Immature natural killer cell (primary cell): ENCODE data around the gene ZBP1. TPM values are rescaled to one million over a fixed set of nuclear protein-coding genes. Genes with fewer than 3 reads are reported as not detected.

ENCODE experiments used
- DNase-seq, 3 donors: peaks; one replicate each; pipeline ENCODE4 v3.0.0; 2022; ENCODE audit warnings: mixed read lengths in 1 of 3
- H3K27ac Mint-ChIP-seq, 6 donors: one replicate each; pipeline ENCODE4 v1.8.0; 2020; ENCODE audit warnings: mixed read lengths in 6 of 6, mild to moderate bottlenecking in 5 of 6, inconsistent platforms in 4 of 6, moderate library complexity in 3 of 6
- H3K27me3 Mint-ChIP-seq, 3 donors: one replicate each; pipeline ENCODE4 v1.8.0; 2020 to 2021; ENCODE audit warnings: low read depth in 3 of 3, mild to moderate bottlenecking in 3 of 3, mixed read lengths in 3 of 3, moderate library complexity in 3 of 3, inconsistent platforms in 1 of 3
- H3K36me3 Mint-ChIP-seq, 3 donors: one replicate each; pipeline ENCODE4 v1.8.0; 2020; ENCODE audit warnings: mixed read lengths in 3 of 3, inconsistent platforms in 2 of 3, mild to moderate bottlenecking in 2 of 3
- H3K4me1 Mint-ChIP-seq, 2 donors: one replicate each; pipeline ENCODE4 v1.8.0; 2020; ENCODE audit warnings: inconsistent platforms in 2 of 2, mild to moderate bottlenecking in 2 of 2, mixed read lengths in 2 of 2, moderate library complexity in 1 of 2
- H3K4me3 Mint-ChIP-seq, 5 donors: one replicate each; pipeline ENCODE4 v1.8.0; 2020; ENCODE audit warnings: mild to moderate bottlenecking in 5 of 5, mixed read lengths in 5 of 5, inconsistent platforms in 3 of 5, moderate library complexity in 3 of 5
- H3K9me3 Mint-ChIP-seq, 6 donors: one replicate each; pipeline ENCODE4 v1.8.0; 2020; ENCODE audit warnings: mild to moderate bottlenecking in 6 of 6, mixed read lengths in 6 of 6, inconsistent platforms in 4 of 6, moderate library complexity in 3 of 6
- polyA plus RNA-seq, 3 donors: library from polyadenylated mRNA; unstranded; fragments of 300-500 nt; fragmentation: Illumina TruSeq; gene quantifications; one replicate each; pipeline ENCODE4 v1.2.3, GENCODE V29; 2021

ZBP1 gene
- polyA plus RNA-seq, 3 donors from 2014 or later: 29.0 to 43.5 (median 32.2) TPM

- peaks cover 16 to 33% (median 21%) of the 10 kb centered on the region in 3 donors for H3K27me3 Mint-ChIP-seq
- peaks cover 7 to 12% (median 10%) of the 10 kb centered on the region in 3 donors for H3K36me3 Mint-ChIP-seq
- peak overlapping the region in 3 of 5 donors; percentile 15 to 58 (median 57) for H3K4me3 Mint-ChIP-seq
- peaks cover 0 to 5% (median under 1%) of the 10 kb centered on the region in 6 donors for H3K9me3 Mint-ChIP-seq
- DNase-seq: peak; percentile 34 to 44 (median 41)
- peak overlapping the region; percentile 23 to 93 (median 71) for H3K27ac Mint-ChIP-seq
- H3K4me1 Mint-ChIP-seq: peaks cover 75 to 79% of the 10 kb centered on the region in 2 donors
These were observed 2.6 kb upstream of the ZBP1 start for GRCh38 chr20:57622579-57623381.

GRCh38 chr20:57622201-57622570 is 2.0 kb upstream of the ZBP1 start:
- H3K4me1 Mint-ChIP-seq: peaks cover 75 to 79% of the 10 kb centered on the region in 2 donors
- no peak for DNase-seq
- peaks cover 7 to 12% (median 10%) of the 10 kb centered on the region in 3 donors for H3K36me3 Mint-ChIP-seq
- peak overlapping the region in 5 of 6 donors; percentile 23 to 93 (median 76) for H3K27ac Mint-ChIP-seq
- peaks cover 18 to 34% (median 20%) of the 10 kb centered on the region in 3 donors for H3K27me3 Mint-ChIP-seq
- peak overlapping the region in 2 of 5 donors; percentile 57 to 58 for H3K4me3 Mint-ChIP-seq
- H3K9me3 Mint-ChIP-seq: peaks cover 0 to 5% (median under 1%) of the 10 kb centered on the region in 6 donors

DNA sequence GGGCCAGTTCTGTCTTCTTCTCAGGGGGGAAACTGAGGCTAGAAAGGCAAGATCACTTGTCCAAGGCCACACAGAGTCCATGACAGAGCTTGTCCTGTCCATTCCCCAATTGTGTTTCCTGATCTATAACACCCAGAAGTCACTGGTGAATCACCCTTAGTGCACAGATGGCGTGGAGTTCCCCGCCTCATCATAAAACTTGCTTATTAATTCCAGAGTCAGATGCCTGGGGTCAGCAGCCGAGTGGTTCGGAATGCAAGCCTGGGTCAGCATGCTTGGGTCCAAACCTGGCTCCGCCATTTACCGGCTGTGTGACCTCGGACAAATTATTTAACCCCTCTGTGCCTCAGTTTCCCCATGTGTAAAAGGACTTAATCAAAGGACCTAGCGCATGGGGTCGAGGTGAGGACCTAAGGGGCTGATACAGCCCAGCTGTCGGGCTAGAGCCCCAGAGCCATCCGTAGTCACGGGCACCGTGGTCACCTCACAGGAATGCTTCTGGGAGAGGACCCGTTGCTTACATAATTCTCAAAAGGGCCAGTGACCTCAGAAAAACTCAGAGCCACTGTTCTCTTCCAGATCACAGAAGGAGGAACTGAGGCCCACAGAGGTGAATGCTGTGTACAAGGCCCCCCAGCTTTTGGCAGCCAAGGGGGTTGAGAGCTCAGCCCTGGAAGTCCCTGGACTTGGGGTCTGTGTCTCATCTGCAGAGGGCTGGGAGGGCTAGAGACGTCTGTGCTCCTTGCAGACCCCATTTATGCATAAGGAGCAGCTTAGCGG is 1.4 kb upstream of the ZBP1 start:
- Mint-ChIP-seq H3K4me1 (peaks cover 74 to 75% of the 10 kb centered on the region in 2 donors), H3K36me3 (peaks cover 7 to 12% (median 10%) of the 10 kb centered on the region in 3 donors), H3K27me3 (peaks cover 18 to 35% (median 20%) of the 10 kb centered on the region in 3 donors), H3K27ac (peak overlapping the region; percentile 95 to 100 (median 98)), H3K9me3 (peaks cover 0 to 5% (median under 1%) of the 10 kb centered on the region in 6 donors), H3K4me3 (peak overlapping the region; percentile 87 to 95 (median 94))
- DNase-seq: no peak

- Mint-ChIP-seq H3K27me3 (peaks cover 18 to 35% (median 20%) of the 10 kb centered on the region in 3 donors), H3K36me3 (peaks cover 7 to 12% (median 10%) of the 10 kb centered on the region in 3 donors), H3K9me3 (peaks cover 0 to 5% (median under 1%) of the 10 kb centered on the region in 6 donors), H3K4me3 (peak overlapping the region; percentile 87 to 95 (median 94)), H3K27ac (peak overlapping the region; percentile 95 to 100 (median 98)), H3K4me1 (peaks cover 68% of the 10 kb centered on the region in 2 donors)
- DNase-seq: no peak
These were observed 773 bp upstream of the ZBP1 start for GRCh38 chr20:57620999-57621398.

GRCh38 chr20:57619051-57619831 is 985 bp downstream of the ZBP1 start:
- Mint-ChIP-seq H3K36me3 (peaks cover 6 to 16% (median 12%) of the 10 kb centered on the region in 3 donors), H3K4me1 (peaks cover 55 to 63% of the 10 kb centered on the region in 2 donors), H3K27me3 (peaks cover 16 to 34% (median 20%) of the 10 kb centered on the region in 3 donors), H3K4me3 (peak overlapping the region; percentile 87 to 95 (median 94)), H3K9me3 (peaks cover 0 to 1% (median 0%) of the 10 kb centered on the region in 6 donors), H3K27ac (peak overlapping the region; percentile 95 to 100 (median 98))
- peak; percentile 84 to 86 (median 86) for DNase-seq

GRCh38 chr20:57618764-57619050 is 1.5 kb downstream of the ZBP1 start:
- DNase-seq: no peak
- Mint-ChIP-seq H3K27ac (peak overlapping the region; percentile 95 to 100 (median 98)), H3K36me3 (peaks cover 3 to 17% (median 13%) of the 10 kb centered on the region in 3 donors), H3K4me3 (peak overlapping the region; percentile 87 to 95 (median 94)), H3K4me1 (peaks cover 55 to 63% of the 10 kb centered on the region in 2 donors), H3K27me3 (peaks cover 16 to 34% (median 20%) of the 10 kb centered on the region in 3 donors), H3K9me3 (peaks cover 0 to 1% (median 0%) of the 10 kb centered on the region in 6 donors)

DNA sequence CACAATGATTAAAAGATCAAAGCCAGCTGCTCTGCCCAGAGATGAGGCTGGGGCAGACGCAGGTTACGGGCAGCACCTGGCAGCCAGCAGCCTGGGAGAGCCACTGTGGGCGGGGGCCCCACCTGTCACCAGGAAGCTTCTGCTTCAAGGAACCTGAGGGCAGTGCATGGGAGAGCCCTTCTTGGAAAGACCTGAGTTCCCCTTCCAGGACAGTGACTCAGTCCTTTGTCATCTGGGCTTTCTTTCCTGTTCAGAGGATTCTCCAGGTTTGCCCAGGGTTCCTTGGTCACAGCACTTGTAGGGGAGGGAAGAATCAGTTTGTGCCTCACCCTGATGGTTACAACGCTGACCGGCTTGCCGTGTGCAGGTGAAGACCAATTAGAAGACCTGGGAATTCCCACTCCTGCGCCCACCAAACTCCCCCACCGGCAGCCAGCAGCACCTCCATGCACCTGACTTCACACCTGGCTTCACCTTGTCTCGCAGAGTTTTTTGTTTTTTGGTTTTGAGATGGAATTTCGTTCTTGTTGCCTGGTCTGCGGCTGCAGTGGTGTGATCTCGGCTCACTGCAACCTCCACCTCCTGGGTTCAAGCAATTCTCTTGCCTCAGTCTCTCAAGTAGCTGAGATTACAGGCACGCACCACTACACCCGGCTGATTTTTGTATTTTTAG is 2.0 kb downstream of the ZBP1 start:
- no peak for DNase-seq
- Mint-ChIP-seq H3K4me1 (peaks cover 55 to 63% of the 10 kb centered on the region in 2 donors), H3K9me3 (peaks cover 0 to 1% (median 0%) of the 10 kb centered on the region in 6 donors), H3K27ac (peak overlapping the region; percentile 95 to 100 (median 98)), H3K36me3 (peaks cover 5 to 18% (median 18%) of the 10 kb centered on the region in 3 donors), H3K4me3 (peak overlapping the region; percentile 87 to 95 (median 94)), H3K27me3 (peaks cover 16 to 37% (median 20%) of the 10 kb centered on the region in 3 donors)

DNA sequence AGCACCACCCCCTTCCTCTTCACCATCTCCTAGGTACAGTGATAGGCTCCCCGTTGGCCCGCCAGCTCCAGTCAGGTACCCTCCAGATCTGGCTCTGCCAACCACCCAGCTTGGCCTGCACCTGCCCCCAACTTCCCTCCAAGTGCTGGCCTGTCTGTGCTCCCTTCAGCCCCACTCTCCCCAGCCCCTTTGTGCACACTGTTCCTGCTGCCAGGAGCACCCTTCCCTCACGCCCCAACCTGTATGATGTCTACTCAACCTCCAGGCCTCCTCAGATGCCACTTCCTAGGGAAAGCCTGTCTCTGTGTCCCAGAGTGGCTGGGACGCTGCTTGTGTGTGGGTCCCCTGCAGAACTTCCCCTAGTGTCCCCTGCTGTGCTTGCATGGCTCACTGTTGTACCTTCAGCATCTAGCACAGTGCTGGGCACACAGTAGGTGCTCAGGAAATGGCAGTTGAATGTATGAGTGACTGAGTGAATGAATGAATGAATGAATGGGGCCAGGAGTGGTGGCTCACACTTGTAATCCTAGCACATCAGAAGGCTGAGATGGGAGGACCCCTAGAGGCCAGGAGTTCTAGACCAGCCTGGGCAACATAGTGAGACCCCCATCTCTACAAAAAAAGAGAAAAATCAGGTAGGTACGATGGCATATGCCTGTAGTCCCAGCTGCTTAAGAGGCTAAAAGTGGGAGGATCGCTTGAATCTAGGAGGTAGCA is 3.0 kb downstream of the ZBP1 start:
- Mint-ChIP-seq H3K4me3 (peak overlapping the region; percentile 38 to 94 (median 54)), H3K36me3 (peaks cover 13 to 25% (median 22%) of the 10 kb centered on the region in 3 donors), H3K9me3 (peaks cover 0 to 1% (median 0%) of the 10 kb centered on the region in 6 donors), H3K27me3 (peaks cover 12 to 37% (median 20%) of the 10 kb centered on the region in 3 donors), H3K27ac (peak overlapping the region; percentile 95 to 100 (median 98)), H3K4me1 (peaks cover 47 to 58% of the 10 kb centered on the region in 2 donors)
- DNase-seq: no peak

- Mint-ChIP-seq H3K36me3 (peaks cover 13 to 26% (median 22%) of the 10 kb centered on the region in 3 donors), H3K27ac (peak overlapping the region in 5 of 6 donors; percentile 61 to 100 (median 98)), H3K4me3 (peak overlapping the region in 1 of 5 donors; percentile 18), H3K27me3 (peaks cover 12 to 37% (median 20%) of the 10 kb centered on the region in 3 donors), H3K4me1 (peaks cover 42 to 53% of the 10 kb centered on the region in 2 donors), H3K9me3 (peaks cover 0 to 1% (median 0%) of the 10 kb centered on the region in 6 donors)
- no peak for DNase-seq
These were observed 3.9 kb downstream of the ZBP1 start for GRCh38 chr20:57616143-57616951.

DNA sequence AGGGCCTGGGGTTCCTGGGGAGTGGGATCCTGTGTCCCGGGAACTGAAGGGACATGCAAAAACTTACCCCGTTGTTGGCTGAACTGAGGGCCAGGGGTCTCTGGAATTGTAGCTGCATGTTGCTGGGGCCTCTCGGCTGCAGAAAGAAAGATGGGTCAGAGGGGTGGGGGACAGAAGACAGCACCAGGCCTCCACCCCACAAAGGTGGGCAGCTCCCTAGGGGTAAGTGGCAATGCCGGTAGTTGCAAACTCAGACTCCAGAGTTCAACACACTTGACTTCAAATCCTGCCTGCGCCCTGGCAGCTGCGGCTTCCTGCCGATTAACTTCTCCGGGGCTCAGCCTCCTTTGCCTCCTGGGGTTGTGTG is 4.8 kb downstream of the ZBP1 start:
- peaks cover 10 to 29% (median 15%) of the 10 kb centered on the region in 3 donors for H3K27me3 Mint-ChIP-seq
- H3K9me3 Mint-ChIP-seq: peaks cover 0 to 1% (median 0%) of the 10 kb centered on the region in 6 donors
- H3K4me1 Mint-ChIP-seq: peaks cover 33 to 45% of the 10 kb centered on the region in 2 donors
- no peak for DNase-seq
- peak overlapping the region in 1 of 6 donors; percentile 7 for H3K27ac Mint-ChIP-seq
- no peak overlapping the region for H3K4me3 Mint-ChIP-seq
- peaks cover 16 to 35% (median 30%) of the 10 kb centered on the region in 3 donors for H3K36me3 Mint-ChIP-seq
